NCI-H524 treated with DMSO at 0.1 percent for 48 hours (cell line): Measurements from ENCODE around the gene SSH2.
A peak's percentile ranks its signal among the peaks of the same experiment; 100 is the strongest.

Source experiments
- DNase-seq: peaks from one replicate; lab custom pipeline; 2025; lab: John Stamatoyannopoulos, UW

SSH2 gene

GRCh38 chr17:29838961-29839360 is 91.1 kb downstream of the SSH2 start:
- DNase-seq, result no peak

- no peak for DNase-seq
These were observed 92.5 kb downstream of the SSH2 start for GRCh38 chr17:29837531-29837930.

GRCh38 chr17:29836643-29837042 is 93.4 kb downstream of the SSH2 start:
- DNase-seq, result no peak

DNA sequence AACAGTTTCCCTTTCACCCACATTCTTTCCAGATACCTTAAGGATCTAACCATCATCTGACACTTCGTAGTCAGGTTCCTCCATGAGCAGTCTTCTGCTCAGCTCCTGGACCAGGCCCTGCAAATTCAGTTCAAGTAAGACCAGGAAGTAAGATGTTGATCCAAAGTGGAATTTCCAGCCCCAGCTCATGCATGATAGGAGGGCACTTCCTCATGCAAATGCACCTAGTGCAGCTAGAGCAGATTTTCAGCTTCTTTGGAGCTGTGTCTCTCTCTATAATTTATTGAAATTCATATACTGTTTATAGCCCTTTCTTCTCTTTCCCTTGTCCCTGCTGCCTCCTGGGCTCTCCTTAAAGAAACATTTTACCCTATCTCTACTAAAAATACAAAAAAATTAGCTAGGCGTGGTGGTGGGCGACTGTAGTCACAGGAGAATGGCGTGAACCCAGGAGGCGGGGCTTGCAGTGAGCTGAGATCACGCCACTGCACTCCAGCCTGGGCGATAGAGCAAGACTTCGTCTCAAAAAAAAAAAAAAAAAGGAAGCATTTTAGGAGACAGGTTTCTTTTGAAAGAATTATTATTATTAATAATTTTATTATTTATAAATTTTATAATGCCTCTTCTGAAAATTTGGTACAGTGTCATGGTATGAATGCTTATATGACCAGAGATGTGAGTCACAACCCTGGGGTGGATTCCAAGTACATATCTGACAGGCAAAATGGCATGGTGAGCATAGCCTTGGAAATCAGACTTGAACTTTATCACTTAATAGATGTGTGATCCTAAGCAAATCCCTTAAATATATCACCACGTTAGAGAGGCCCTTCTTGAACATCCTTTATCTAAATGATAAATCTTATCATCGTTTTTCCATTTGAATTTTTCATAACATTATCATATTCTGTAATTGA is 94.3 kb downstream of the SSH2 start:
- no peak for DNase-seq

GRCh38 chr17:29833801-29834200 is 96.2 kb downstream of the SSH2 start:
- no peak for DNase-seq

- DNase-seq, result no peak
These were observed 101.2 kb downstream of the SSH2 start for GRCh38 chr17:29828676-29829284.

DNA sequence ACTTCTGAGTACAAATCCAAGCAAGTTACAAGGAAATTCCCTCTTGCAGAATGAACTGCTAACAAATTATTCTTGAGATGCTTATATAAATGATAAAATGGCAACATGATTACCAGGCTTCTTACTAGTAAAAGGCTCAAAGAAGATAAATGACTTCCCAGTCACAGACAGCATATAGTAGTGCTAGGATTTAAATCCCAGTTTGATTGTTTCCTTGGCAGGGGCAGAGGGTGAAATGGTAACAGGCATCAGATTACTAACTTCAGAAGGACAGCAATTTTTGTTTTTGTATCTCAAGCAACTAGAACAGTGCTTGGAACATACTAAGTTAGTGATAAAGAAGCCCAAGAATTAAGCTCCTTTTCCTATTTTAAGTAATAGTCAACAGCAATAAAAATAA is 102.8 kb downstream of the SSH2 start:
- DNase-seq, result no peak

DNA sequence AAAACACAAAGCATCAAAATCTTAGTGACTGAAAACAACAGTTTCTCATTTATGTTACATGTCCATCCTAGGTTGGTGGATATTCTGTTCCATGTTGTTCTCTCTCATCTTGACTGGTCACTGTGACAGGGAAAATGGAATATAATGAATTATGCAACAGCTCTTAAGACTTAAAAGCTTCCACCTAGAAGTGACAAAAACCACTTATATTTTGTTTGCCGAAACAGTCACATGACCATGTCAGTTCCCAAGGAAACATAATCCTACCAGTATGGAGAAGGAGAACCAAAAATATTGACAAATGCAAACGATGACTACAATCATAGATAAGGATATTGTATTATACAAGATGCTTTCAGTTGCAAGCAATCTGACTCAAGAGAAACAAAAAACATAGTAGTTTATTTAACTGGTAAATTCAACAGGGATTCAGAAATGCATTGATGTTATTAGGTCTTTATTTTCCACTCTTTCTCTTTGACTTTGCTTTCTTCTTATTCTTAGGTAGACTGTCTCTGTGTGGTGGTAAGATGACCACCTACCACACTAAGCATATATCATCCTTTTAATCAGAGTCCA is 103.8 kb downstream of the SSH2 start:
- DNase-seq, result peak; percentile 30

DNA sequence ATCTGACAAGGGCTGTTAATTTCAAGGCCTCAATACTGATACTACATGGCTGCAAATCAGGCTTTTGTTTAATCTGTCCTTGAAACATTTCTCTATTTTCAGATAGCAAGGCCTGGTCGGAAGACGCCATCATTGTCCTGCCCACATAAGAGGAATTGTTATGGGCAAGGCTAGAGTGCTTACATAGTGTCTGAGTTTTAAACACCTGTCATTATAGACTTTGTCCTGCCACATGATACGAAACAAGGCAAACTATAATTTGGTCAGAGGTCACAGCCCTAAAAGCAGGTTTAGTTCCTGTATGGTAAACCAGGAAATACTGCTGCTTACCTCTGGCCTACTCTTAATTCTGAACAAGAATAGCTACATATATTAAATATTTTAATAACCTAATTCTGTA is 104.4 kb downstream of the SSH2 start:
- no peak for DNase-seq

DNA sequence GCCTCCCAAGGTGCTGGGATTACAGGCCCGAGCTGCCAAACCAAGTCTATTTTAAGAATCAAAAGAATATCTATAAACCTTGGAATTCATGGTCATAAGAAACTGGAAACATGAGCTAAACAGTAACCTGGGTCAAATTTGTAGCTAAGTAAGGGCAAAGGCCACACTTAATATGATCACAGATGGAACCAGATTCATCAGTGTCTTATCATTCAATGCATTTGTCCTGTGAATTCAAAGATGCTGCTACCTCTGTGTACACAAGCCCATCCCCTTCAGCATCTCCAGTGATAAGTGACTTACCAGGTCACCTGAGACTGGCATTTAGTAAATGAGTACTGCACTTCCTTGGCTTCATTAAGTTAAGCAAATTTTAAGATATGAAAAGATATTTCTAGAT is 108.1 kb downstream of the SSH2 start:
- no peak for DNase-seq

DNA sequence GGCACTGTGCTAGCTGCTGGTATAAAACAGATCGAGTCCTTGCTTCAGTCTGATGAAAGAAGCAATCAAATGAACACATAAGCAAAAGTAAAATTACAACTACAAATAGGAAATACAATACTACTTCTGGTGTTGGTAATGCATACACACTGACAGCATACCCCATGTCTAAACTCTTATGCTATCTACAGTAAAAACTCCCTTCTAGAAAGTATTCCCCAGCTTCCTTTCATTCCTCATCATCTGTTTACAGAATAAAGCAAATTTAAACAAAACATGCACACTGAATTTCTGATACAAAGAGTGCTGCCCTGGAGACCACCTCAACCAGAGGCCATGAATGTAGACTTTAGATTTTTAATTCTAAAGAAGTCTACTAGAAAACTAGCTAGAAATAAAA is 109.6 kb downstream of the SSH2 start:
- no peak for DNase-seq

- no peak for DNase-seq
These were observed 122.3 kb downstream of the SSH2 start for GRCh38 chr17:29807520-29808361.

GRCh38 chr17:29802246-29802645 is 127.8 kb downstream of the SSH2 start:
- DNase-seq, result no peak

- DNase-seq, result no peak
These were observed 129.6 kb downstream of the SSH2 start for GRCh38 chr17:29800457-29800856.

DNA sequence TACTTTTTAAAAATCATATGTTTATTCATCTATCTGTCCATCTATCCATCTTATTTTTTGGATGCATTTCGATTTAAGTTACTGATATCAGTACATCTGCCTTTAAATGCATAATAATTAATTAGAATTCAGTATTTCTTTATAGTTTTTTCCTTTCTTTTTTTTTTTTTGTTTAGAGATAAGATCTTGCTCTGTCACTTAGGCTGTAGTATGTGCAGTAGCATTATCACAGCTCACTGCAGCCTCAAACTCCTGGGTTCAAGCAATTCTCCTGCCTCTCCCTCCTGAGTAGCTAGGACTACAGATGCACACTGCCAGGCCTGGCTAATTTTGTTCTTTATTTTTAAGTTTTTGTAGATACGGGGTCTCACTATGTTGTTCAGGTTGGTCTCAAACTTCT is 133.4 kb downstream of the SSH2 start:
- DNase-seq, result no peak

GRCh38 chr17:29793501-29793900 is 136.5 kb downstream of the SSH2 start:
- DNase-seq, result no peak

DNA sequence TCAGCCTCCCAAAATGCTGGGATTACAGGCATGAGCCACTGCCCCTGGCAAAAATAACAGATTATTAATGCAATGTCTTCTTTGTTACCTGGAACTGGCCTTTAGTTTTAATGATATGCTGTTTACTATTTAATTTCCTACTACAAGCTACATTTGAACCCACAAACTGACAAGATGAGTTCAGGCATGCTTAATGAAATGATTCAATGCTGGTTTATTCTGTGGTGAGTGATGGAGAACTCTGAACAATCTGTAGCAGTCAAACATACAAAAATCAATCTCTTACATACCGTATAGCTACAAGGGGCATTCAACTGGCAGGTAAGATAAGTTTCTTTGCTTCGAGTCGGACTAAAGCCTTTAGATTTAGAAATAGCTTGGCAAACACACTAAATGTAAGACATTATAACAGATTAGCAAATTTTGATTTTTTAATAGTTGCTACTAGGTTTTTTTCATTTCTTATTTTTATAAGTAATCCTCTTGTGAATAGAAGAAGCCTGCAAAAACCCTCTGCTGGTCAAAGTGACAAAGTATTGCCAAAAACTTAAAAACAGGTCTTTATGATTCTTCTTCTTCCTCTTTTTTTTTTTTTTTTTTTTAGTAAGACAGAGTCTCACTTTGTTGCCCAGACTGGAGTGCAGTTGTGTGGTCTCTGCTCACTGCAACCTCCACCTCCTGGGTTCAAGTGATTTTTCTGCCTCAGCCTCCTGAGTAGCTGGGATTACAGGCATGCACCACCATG is 138.5 kb downstream of the SSH2 start:
- no peak for DNase-seq

DNA sequence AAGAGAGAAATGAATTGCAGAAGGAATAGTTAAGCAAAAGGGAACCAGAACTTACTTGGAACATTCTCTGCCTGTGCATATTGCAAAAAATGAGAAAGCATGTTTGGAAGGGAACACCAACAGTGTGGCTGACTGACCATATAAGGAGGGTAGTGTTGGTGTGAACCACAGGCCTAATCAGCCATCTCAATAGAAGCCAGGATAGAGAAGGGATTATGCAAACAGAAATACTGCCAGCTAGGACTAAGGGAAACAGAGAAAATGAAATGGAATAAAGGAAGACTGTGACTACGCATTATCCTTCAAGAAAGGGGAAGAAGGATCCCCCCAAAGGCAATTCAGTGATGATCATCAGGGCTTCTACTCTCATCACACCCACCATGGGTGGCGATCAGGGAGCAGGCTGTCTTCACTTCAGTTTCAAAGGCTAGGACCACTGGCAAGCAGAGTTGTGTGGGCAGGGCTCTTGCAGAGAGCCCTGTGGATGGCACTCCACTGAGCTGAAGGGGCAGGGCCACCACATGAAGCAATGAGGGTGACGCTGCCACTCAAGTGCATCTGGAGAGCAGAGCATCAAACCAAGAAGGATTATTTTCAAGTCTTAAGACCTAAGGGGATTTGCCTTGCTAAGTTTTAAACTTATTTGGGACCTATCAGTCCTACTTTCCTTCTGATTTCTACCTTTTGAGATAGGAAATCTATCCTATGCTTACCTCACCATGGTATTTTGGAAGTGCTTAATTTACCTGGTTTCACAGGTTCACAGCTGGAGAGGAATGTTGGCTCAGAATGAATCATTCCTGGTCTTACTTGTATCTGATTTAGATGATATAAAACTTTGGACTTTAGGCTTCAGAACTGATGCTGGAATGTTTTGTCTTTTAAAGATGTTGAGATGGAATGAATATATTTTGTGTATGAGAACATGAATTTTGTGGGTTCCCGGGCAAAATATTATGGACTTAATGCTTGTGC is 140.5 kb downstream of the SSH2 start:
- no peak for DNase-seq

DNA sequence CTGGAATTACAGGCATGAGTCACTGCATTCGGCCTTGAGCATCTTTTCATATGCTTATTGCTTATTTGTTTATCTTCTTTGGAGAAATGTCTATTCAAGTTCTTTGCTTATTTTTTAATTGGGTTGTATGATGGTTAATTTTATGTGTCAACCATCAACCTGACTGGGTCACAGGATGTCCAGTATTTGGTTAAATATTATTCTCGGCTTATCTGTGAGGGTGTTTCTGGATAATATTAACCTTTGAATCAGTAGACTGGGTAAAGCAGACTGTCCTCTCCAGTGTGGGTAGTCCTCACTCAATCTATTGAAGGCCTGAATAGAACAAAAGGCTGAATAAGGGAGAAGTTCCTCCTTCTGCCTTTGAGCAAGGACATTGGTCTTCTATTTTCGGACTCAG is 142.0 kb downstream of the SSH2 start:
- DNase-seq, result no peak

DNA sequence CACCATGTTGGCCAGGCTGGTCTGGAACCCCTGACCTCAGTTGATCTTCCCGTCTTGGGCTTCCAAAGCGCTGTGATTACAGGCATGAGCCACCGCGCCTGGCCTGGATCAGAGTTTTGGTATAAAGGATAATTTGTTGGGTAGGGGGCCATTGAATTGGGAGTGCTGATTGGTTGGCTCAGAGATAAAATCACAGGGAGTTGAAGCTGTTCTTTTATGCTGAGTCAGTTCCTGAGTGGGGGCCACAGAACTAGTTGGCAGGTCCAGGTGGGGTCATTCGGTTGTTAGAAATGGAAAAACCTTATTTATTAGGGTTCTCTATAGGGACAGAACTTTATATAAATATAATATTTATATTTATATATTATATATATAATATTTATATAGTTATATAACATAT is 147.1 kb downstream of the SSH2 start:
- DNase-seq, result no peak
